Pancreas (tissue), 10 donors: Measurements from ENCODE around the gene CCT3. TPM values are rescaled to one million over a fixed set of nuclear protein-coding genes. Genes with fewer than 3 reads are reported as not detected.
"Not testable (repeated sequence)": the region's sequence is repeated elsewhere in the genome, so short reads cannot be mapped to it uniquely, and the experiment has no call there.

Source experiments
- ATAC-seq, 4 donors: fragments of 200-7000 bp; cut with Tn5 transposase; one replicate each; pipeline versions ENCODE4 v1.8.0 to v1.9.1; 2020; ENCODE audit warnings: mild to moderate bottlenecking in 4 of 4, moderate library complexity in 4 of 4
- DNase-seq, 6 donors: peaks; one replicate each; pipeline ENCODE4 v3.0.0-alpha.2; 2020
- FAIRE-seq: peaks from 2 replicates; lab custom pipeline; 2012; peaks lifted over from hg19 to GRCh38; lab: Jason Lieb, UNC
- H3K27ac ChIP-seq, 4 donors: fragments of 200-600 bp; sonication (generic); 1 replicate in 3 of 4; 2 replicates in 1 of 4; pipeline versions ENCODE4 v1.5.0 to v1.8.0; 2020
- H3K27me3 ChIP-seq, 4 donors: fragments of 200-600 bp; one replicate each; pipeline ENCODE4 v1.8.0; 2021
- H3K36me3 ChIP-seq, 3 donors: fragments of 200-600 bp; sonication (generic) in 1 of 3; one replicate each; pipeline versions ENCODE4 v1.5.0 to v1.8.0; 2020 to 2021
- H3K4me1 ChIP-seq, 3 donors: fragments of 200-600 bp; one replicate each; pipeline ENCODE4 v1.8.0; 2021
- H3K4me3 ChIP-seq, 4 donors: fragments of 200-600 bp; sonication (generic) in 2 of 4; one replicate each; pipeline versions ENCODE4 v1.5.0 to v1.8.0; 2020 to 2021
- H3K9me3 ChIP-seq, 4 donors: fragments of 200-600 bp; one replicate each; pipeline ENCODE4 v1.8.0; 2021
- CTCF ChIP-seq, 4 donors: fragments of 200-600 bp; sonication (generic) in 3 of 4; IDR thresholded peaks; one replicate each; pipeline versions ENCODE4 v1.5.0 to v1.8.0; 2021; ENCODE audit warnings: antibody characterized with exemption in 4 of 4
- WGBS, 2 donors: extraction: QIAGEN DNeasy Blood & Tissue Kit; methylation state at CpG; one replicate each; pipeline ENCODE4 v1.1.7; 2013; 5-methylcytosine and 5-hydroxymethylcytosine counted together
- intact Hi-C, 3 donors: fragments of 100-400 bp; cut with DNase I; formaldehyde crosslinking; loops; one replicate each; pipeline versions ENCODE4 v1.11.1 to v1.14.2; 2022
- polyA plus RNA-seq, 2 donors: library from polyadenylated mRNA; stranded (reverse); fragments of 200-250 nt; gene quantifications; one replicate each; pipeline ENCODE4 v1.2.3, GENCODE V29; 2013
- total RNA-seq, 6 donors: library from RNA; stranded (reverse); fragmentation: NEBNext Ultra II Directional in 4 of 6; extraction: Animal tissue kit (Norgen Biotek cat#: 25700) in 4 of 6; gene quantifications; one replicate each; pipeline versions ENCODE4 v1.2.1 to v1.2.4, GENCODE V29; 2021 to 2023
- donor health status: healthy with polysubstance abuse.
- donor health status: DM: no; HTN: no; CAD: no; lungs with moderate emphysema.
- donor health status: DM: no; HTN: no; CAD: no.
- donor health status: control.
- donor health status: control.
- donor health status: Bipolar disorder and iron deficiency.
- donor health status: DM: yes; HTN: yes; CAD: no.
- donor health status: DM: no; HTN: no; CAD: no.
- donor health status: DM: no; HTN: no; CAD: no.
- donor health status: DM: yes; HTN: yes; CAD: no.

CCT3 gene
- total and polyA plus RNA-seq, 8 donors = 47.1 to 107 (median 82.9) TPM

DNA sequence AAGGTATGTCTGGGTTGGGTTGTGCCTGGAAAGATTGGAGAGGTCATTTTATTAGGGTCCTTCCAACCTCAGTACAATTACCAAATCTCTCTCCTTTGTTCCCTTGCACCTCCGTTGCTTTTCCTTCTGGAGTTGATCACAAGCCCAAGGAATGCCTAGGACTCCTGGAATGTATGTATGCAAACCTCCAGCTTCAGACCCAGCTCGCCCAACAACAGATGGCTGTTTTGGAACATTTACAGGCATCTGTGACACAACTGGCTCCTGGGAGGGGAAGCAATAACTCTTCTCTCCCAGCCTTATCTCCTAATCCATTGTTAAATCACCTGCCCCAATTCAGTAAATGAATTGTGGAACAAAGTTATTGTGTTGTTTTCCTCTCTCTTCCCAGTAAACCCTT lies 8.5 kb upstream of the CCT3 start:
- Histone ChIP-seq H3K4me3 (no peak overlapping the region), H3K9me3 (no peaks in the 10 kb centered on the region), H3K4me1 (no peaks in the 10 kb centered on the region), H3K36me3 (no peaks in the 10 kb centered on the region), H3K27me3 (no peaks in the 10 kb centered on the region), H3K27ac (no peak overlapping the region)
- FAIRE-seq (no peak), DNase-seq (no peak), ATAC-seq (no peak)
- no peak for TF ChIP-seq CTCF (IDR thresholded peaks at IDR 0.05)
- intact Hi-C loops = no loop called here
- WGBS, 2 donors = 64 to 70% methylated on average over 2 of the region's 2 CpGs

DNA sequence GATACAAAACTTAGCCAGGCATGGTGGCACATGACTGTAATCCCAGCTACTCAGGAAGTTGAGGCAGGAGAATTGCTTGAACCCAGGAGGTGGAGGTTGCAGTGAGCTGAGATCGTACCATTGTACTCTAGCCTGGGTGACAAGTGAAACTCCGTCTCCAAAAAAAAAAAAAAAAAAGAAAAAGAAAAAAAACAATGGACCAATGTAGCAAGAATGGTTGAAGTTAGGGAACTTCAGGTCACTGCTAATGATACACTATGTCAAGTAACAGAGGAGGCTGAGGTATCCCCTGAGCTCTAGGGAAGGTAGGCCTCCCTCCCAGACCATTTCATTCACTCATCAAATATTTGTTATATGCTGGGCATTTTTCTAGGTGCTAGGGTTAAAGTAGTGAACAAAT lies 7.9 kb upstream of the CCT3 start:
- intact Hi-C loops, ATAC-seq: not testable (repeated sequence)

DNA sequence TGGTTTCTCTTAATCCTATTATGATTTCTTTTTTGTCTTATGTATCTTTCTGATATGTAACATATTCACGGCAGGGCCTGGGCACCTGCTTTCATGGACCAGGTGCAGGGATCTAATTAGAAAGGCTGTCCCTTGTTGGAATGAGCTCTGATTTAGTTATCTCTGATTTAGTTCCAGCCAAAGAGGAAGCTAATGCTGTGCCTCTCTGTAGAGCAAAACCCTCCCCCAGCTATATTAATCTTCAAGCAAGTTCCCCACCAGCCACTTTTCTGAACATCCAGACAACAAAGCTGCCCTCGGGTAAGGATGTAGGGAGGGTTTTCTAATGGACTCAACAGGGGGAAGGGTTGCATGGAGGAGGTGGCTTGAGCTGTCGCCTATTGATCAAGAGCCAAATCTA lies 6.3 kb upstream of the CCT3 start:
- no peak for ATAC-seq
- Histone ChIP-seq H3K4me1 (no peaks in the 10 kb centered on the region), H3K27ac (no peak overlapping the region), H3K36me3 (no peaks in the 10 kb centered on the region), H3K4me3 (no peak overlapping the region), H3K27me3 (no peaks in the 10 kb centered on the region), H3K9me3 (no peaks in the 10 kb centered on the region)
- 54 to 63% methylated on average over 3 of the region's 3 CpGs for WGBS, 2 donors
- intact Hi-C loops = no loop called here
- no peak for DNase-seq
- no peak for FAIRE-seq
- TF ChIP-seq CTCF (IDR thresholded peaks at IDR 0.05) = no peak

More for the DNA sequence above, 7.9 kb upstream of the CCT3 start:
- not testable (repeated sequence) for FAIRE-seq, H3K27me3 ChIP-seq, H3K4me1 ChIP-seq, H3K27ac ChIP-seq, H3K9me3 ChIP-seq, H3K4me3 ChIP-seq, H3K36me3 ChIP-seq, DNase-seq
- WGBS, 2 donors = 85 to 91% methylated on average over 2 of the region's 2 CpGs

DNA sequence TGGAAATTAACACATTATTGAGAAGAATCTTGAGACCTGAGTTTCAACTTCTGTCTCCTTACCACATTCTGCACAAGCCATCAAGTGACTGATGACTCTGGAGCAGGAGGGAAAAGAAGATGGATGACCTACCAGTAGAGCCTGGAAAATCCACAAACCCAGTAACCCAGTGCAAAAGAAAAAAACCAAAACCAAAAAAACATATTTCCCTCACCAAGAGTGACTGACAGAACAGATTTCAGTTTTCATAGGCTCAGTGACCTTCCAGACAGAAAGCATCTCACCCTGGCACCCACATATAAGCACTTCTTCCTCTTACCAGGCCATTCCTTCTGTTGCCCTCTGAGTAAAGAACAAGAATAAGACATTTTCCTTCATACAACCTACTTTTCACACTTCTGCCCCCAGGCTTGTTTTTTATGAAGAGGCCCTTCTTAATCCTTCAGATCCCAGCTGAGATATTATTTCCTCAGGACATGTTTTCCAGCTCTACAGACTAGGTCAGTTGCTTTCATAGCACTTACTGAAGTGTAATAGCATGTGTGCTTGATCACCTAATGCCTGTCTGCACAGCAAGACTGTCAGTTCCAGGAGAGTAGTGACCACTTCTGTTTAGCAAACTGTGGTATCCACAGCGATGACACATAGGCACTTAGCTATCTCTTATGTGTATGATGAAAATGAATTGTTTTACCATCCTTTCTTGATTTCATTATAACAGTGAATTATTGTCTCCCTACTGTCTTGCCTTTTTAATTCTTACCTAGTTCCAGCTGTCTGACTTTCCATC lies 4.3 kb upstream of the CCT3 start:
- Histone ChIP-seq H3K9me3 (no peaks in the 10 kb centered on the region), H3K27me3 (no peaks in the 10 kb centered on the region), H3K27ac (no peak overlapping the region), H3K36me3 (no peaks in the 10 kb centered on the region), H3K4me3 (no peak overlapping the region), H3K4me1 (no peaks in the 10 kb centered on the region)
- FAIRE-seq = no peak
- ATAC-seq = no peak
- intact Hi-C loops = no loop called here
- no peak for DNase-seq
- TF ChIP-seq CTCF (IDR thresholded peaks at IDR 0.05) = no peak
- 87 to 92% methylated on average over 1 of the region's 1 CpG for WGBS, 2 donors

DNA sequence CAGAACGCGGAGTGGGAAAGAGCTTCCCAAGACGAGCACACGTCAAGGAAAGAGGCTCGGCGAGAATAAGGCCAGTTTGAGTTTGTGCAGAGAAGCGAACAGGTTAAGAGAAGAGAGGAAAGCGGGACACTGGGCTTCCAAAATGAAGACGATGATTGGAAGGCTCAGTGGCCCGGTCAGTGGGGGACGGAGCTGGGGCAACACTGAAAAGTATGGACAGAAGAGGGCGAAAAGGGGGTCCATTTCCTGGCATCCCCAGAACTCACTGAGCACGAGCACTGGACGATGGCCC lies 258 bp downstream of the CCT3 start:
- Histone ChIP-seq H3K4me3 (peak overlapping the region; percentile 59 to 89 (median 88)), H3K36me3 (peaks cover 0 to 13% (median under 1%) of the 10 kb centered on the region in 3 donors), H3K27me3 (no peaks in the 10 kb centered on the region), H3K27ac (peak overlapping the region in 3 of 4 donors; percentile 33 to 80 (median 62)), H3K9me3 (no peaks in the 10 kb centered on the region), H3K4me1 (peaks cover 15 to 18% (median 17%) of the 10 kb centered on the region in 3 donors)
- 0% methylated on average over 14 of the region's 14 CpGs for WGBS, 2 donors
- ATAC-seq (peak in 3 of 4 donors; percentile 1 to 5 (median 1)), FAIRE-seq (no peak), DNase-seq (no peak)
- intact Hi-C loops = no loop called here
- no peak for TF ChIP-seq CTCF (IDR thresholded peaks at IDR 0.05)
